ENCODE measurements around the gene ADISSP.

The ADISSP gene

DNA sequence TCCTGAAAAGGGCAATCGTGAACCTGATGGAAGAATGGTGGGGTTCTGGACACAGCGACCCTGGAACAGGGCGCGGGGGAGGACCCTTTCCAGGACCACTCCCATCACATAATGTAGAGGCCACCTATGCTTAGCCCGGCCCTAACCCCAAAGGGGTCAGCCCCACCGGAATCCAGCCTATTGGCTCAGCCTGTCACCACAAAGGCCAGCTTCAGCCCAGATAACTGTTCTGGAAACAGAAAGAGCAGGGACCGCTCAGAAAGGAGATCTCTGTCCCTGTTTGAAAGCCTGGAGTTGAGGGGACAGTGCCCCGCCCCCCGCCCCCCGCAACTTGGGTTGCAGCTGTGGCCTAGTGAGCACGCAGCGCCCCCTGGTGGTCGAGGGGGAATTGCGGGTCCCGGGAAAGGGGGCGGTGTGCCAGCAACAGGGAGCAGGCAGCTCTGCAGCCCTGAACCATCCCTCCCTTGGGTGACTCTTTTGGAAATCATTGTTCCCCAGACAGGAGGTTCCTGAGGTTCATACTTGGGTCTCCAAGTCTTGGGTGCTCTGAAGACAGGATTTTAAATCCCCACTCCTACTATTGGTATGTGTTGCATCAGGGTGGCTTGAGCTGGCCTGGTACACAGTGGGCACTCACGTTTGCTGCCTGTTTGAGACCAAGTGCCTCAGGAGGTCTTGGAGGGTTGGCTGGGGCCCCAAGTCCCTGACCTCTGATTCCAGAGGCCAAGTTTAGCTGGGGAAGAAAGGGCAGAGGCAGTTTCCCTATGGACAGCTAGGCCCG lies 56.7 kb downstream of the ADISSP start:
- DNase-seq = no peak

DNA sequence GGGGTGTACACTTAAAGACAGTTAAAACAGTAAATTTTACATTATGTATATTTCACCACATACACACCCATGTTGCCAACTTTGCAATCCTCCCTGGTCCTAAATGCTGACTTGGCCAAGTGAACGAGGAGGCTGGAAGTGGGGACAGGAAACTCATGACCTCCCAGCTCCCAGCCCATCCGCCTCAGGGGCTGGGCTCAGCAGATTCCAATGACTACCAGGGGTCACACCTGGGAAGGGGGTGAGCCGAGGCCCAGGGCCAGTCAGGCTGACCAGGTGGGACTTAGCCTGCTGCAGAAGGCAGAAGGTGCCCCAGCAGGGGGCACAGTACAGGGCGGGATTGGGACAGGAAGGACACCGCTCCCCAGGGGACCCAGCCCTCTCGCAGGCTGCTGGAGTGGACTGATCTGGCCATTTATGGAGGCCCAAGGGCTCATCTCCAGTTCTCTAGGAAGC lies 57.5 kb downstream of the ADISSP start:
- no peak for DNase-seq

DNA sequence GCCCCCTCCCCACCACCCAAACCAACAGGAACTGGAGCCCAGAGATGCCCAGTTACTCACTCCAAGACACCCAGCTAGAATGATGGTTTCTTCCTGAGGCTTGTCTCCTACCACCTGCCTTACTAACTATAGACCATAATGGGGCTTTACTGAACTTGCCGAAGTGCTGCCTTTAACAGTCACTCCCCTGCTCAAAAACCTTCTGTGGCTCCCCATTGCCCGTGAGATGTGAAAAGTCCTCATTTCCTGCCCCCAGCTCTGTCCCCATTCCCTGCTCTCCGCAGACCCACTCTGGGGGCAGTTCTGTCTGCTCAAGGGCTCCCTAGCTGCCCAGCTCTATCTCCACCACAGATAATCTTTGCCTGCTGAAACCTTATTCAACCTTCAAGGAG lies 60.0 kb downstream of the ADISSP start:
- DNase-seq = no peak

DNA sequence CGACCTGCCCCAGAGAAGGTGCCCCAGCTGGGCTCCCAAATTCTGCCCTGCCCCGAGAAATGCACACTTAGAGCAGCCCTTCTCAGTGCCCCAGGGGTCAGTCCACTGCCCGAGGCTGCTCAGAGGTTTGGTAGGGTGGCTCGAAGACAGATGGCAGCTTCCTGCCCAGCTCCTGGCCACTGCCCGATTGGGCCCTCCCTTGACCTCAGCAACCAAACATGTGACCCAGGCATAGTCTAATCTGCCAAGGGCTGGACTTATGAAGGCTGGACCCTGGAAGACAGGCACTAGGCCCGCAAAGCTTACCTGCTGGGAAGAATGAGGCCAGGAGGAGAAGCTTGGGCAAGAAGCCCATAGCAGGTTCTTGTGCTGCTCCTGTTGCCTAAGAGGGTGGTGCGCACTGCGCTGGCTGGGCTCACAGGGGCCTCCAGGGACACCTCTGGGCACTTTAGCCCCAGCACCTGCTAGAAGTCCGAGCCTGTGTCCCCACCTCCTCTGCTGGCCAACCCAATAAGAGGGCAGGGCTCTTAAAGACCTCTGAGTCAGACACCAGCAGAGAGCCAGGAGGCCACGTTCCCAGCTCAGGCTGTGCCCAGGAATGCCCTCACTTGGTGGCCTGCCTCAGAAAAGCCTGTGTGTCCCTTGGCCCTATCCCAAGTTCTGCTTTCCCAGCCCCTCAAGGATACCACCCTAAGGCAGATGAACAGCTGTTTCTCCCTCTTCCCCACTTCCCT lies 60.6 kb downstream of the ADISSP start:
- DNase-seq = no peak

DNA sequence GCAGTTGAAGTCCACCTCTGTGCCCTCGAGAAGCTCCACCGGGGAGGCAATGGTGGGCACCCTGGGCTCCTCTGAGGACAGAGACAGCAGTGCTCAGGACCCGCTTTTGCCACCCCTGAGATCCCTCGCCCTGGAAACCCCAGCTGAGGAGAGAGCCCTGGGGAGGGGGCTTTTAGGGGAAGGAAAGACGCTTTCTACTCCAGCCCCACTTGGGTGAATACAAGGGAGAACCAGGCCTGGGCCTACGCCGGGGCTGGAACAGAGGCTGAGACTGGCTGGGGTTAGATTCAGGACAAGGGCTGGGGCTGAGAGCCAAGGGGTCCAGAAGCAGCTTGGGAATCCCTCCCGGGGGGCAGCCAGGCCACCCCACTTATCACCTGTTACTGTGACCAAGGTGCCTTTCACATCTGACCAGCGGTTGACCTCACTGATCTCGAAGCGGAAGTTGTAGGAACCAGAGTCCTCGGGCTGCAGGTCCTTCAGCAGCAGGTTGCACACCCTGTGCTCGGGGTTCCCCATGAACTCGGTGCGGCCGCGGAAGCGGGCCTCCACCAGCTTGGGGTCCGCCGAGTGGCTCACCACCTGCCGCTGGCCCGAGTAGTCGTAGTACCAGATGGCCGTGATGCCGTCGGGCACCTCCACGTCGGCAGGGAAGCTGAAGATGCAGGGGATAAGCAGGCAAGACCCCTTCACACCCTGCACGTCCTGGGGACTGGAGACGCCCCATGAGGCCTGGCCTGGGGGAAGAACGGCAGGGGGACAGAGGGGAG lies 61.4 kb downstream of the ADISSP start:
- DNase-seq = no peak

DNA sequence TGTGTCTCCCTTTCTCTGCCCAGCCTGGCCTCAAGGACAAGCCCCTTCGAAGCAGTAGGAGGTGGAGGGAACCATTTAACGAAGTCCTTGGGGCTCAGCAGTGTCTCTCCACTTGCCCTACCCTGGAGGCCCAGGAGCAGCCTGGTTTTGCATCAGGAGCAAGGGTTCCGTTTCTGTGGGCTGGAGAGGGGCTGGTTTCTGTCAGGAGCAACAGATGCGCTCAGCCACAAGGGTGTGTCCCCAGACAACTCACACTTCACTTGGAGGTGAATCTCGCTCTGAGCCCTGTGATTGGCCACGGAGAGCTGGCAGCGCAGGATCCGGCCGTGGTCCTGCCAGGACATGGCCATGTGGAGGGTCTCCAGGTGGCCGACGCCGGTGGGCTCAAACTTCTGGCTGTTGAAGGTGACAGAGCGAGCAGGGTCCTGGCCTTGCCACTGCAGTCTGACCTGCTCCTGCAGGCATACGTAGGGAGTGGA lies 62.0 kb downstream of the ADISSP start:
- no peak for DNase-seq

DNA sequence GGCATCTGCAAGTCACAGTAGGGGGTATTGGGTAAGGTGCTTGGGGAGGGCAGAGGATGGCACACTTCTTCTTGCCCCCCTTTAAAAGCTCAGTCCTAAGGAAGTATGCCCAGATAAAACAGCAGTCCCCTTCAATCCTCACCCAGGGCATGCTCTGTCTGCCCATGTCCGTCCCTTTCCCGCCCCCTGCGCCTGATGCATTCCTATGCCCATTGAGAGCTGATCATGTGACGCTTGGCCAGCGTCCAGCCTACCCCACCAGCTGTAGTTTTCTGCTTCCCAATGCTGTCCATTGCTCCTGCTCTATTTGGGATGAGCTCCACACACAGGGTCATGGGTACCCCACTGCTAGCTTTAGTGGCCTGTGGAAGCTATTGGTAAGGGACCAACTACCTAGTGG lies 63.5 kb downstream of the ADISSP start:
- no peak for DNase-seq

All from NCI-H524 treated with DMSO at 0.1 percent for 48 hours (cell line).